HCT116 (cell line): Measurements from ENCODE around the gene IGSF6. TPM values are rescaled to one million over a fixed set of nuclear protein-coding genes. Genes with fewer than 3 reads are reported as not detected.

ENCODE experiments used
- ATAC-seq: fragments of 200-7000 bp; cut with Tn5 transposase; 2 replicates; pipeline ENCODE4 v1.9.1; 2020; ENCODE audit warnings: mild to moderate bottlenecking, moderate library complexity
- BruUV-seq: library from RNA; stranded (reverse); fragments of 400-500 nt; replicated peaks from 2 replicates; lab custom pipeline; 2021; lab: Mats Ljungman, UMichigan
- CTCF ChIA-PET: fragments of 300-600 bp; sonication (Branson Sonifier 250); formaldehyde crosslinking; loops from one replicate; lab custom pipeline; 2021; ENCODE audit warnings: antibody characterized with exemption; lab: Charles Lee
- POLR2A ChIA-PET: fragments of 300-600, 350-600 bp; sonication (Branson Sonifier 250); formaldehyde crosslinking; loops from one replicate; lab custom pipeline; 2021; ENCODE audit warnings: antibody characterized with exemption; lab: Charles Lee
- RAD21 ChIA-PET, 2 experiments: fragments of 300-600 bp; sonication (Branson Sonifier 250); formaldehyde crosslinking; loops; one replicate each; lab custom pipeline; 2023; ENCODE audit warnings: low total read pairs in 2 of 2; ENCODE audit not compliant: uncharacterized antibody in 2 of 2, unreplicated experiment in 2 of 2, low non-redundant PET in 1 of 2; lab: Charles Lee
- DNase-seq: peaks from one replicate; pipeline ENCODE4 v3.0.0-alpha.2; 2010; ENCODE audit warnings: low read depth, low spot score
- H2AFZ ChIP-seq: fragments of 200-600 bp; shearing (Covaris generic), sonication (generic); 2 replicates; pipeline ENCODE4 v1.6.1; 2017; ENCODE audit warnings: low read depth, mixed run types, mixed read lengths, antibody characterized with exemption, low read length; ENCODE audit not compliant: poor library complexity, severe bottlenecking
- H3K27ac ChIP-seq: 2 replicates; pipeline ENCODE4 v1.5.1; 2012; ENCODE audit warnings: low read depth, low read length
- H3K27me3 ChIP-seq: fragments of 200-600 bp; sonication (generic); 2 replicates; pipeline ENCODE4 v1.6.1; 2016; ENCODE audit warnings: mixed run types, low read length, mixed read lengths; ENCODE audit not compliant: insufficient read depth
- H3K36me3 ChIP-seq, 2 experiments: fragments of 200-500 bp in 1 of 2; fragments of 200-600 bp in 1 of 2; sonication (Bioruptor generic) in 1 of 2; sonication (generic) in 1 of 2; 2 replicates each; pipeline versions ENCODE4 v1.5.1 to v1.6.1; 2014 to 2016; ENCODE audit warnings: low read length in 2 of 2, inconsistent platforms in 1 of 2, mixed read lengths in 1 of 2, mixed run types in 1 of 2; ENCODE audit not compliant: insufficient read depth in 2 of 2, control insufficient read depth in 1 of 2
- H3K4me1 ChIP-seq, 2 experiments: fragments of 200-600 bp in 1 of 2; sonication (generic) in 1 of 2; 2 replicates each; pipeline versions ENCODE4 v1.5.1 to v1.6.1; 2012 to 2017; ENCODE audit warnings: low read length in 2 of 2, inconsistent platforms in 1 of 2, mild to moderate bottlenecking in 1 of 2, mixed read lengths in 1 of 2, mixed run types in 1 of 2, moderate library complexity in 1 of 2; ENCODE audit not compliant: insufficient read depth in 2 of 2, control insufficient read depth in 1 of 2
- H3K4me2 ChIP-seq: fragments of 200-600 bp; sonication (generic); 2 replicates; pipeline ENCODE4 v1.6.1; 2017; ENCODE audit warnings: mixed run types, low read length, mixed read lengths
- H3K4me3 ChIP-seq, 2 experiments: fragments of 200-600 bp in 1 of 2; sonication (generic) in 1 of 2; replicated peaks in 1 of 2; 2 replicates each; pipeline ENCODE4 v1.5.1; 2011 to 2016; ENCODE audit warnings: low read length in 2 of 2, control low read depth in 1 of 2, low read depth in 1 of 2, mild to moderate bottlenecking in 1 of 2, mixed read lengths in 1 of 2, mixed run types in 1 of 2
- H3K79me2 ChIP-seq: fragments of 200-600 bp; sonication (generic); 2 replicates; pipeline ENCODE4 v1.6.1; 2017; ENCODE audit warnings: mild to moderate bottlenecking, mixed run types, low read length, moderate library complexity, mixed read lengths; ENCODE audit not compliant: insufficient read depth
- H3K9ac ChIP-seq: fragments of 200-600 bp; sonication (generic); 2 replicates; pipeline ENCODE4 v1.6.1; 2016; ENCODE audit warnings: low read length, mixed read lengths
- H3K9me2 ChIP-seq: fragments of 200-600 bp; sonication (generic), shearing (Covaris generic); 2 replicates; pipeline ENCODE4 v1.6.1; 2017; ENCODE audit warnings: mixed run types, mild to moderate bottlenecking, moderate library complexity; ENCODE audit not compliant: insufficient read depth
- H3K9me3 ChIP-seq, 2 experiments: fragments of 200-500 bp in 1 of 2; fragments of 200-600 bp in 1 of 2; sonication (Bioruptor generic) in 1 of 2; sonication (generic) in 1 of 2; 2 replicates each; pipeline ENCODE4 v1.6.1; 2014 to 2017; ENCODE audit warnings: low read length in 2 of 2, mixed read lengths in 2 of 2, inconsistent platforms in 1 of 2, low read depth in 1 of 2, mild to moderate bottlenecking in 1 of 2, mixed run types in 1 of 2, moderate library complexity in 1 of 2; ENCODE audit not compliant: control insufficient read depth in 1 of 2, insufficient read depth in 1 of 2
- H4K20me1 ChIP-seq: fragments of 200-600 bp; sonication (generic), shearing (Covaris generic); 2 replicates; pipeline ENCODE4 v1.6.1; 2017; ENCODE audit warnings: mixed run types, mild to moderate bottlenecking, moderate library complexity; ENCODE audit not compliant: insufficient read depth
- ATF3 ChIP-seq: IDR thresholded peaks from 2 replicates; pipeline ENCODE4 v1.6.1; 2012
- CBX3 ChIP-seq: IDR thresholded peaks from 2 replicates; pipeline ENCODE4 v1.6.1; 2012; ENCODE audit warnings: low read depth
- EGR1 ChIP-seq: IDR thresholded peaks from 2 replicates; pipeline ENCODE4 v1.6.1; 2012; ENCODE audit warnings: low read depth
- RAD21 ChIP-seq: IDR thresholded peaks from 2 replicates; pipeline ENCODE4 v1.6.1; 2012; ENCODE audit warnings: low read depth, mild to moderate bottlenecking
- REST ChIP-seq: IDR thresholded peaks from 2 replicates; pipeline ENCODE4 v1.6.1; 2012; ENCODE audit warnings: low read depth
- YY1 ChIP-seq: IDR thresholded peaks from 2 replicates; pipeline ENCODE4 v1.6.1; 2011; ENCODE audit warnings: low read length, low read depth, moderate library complexity, mild to moderate bottlenecking; ENCODE audit not compliant: insufficient replicate concordance; ENCODE audit errors: extremely low read depth
- ZFX ChIP-seq: fragments of 450-650 bp; IDR thresholded peaks from 2 replicates; pipeline ENCODE4 v1.6.1; 2017
- ZNF274 ChIP-seq: fragments of 200-500 bp; sonication (Bioruptor generic); IDR thresholded peaks from 2 replicates; pipeline ENCODE4 v1.6.1; 2014; ENCODE audit warnings: mild to moderate bottlenecking, low read depth, low read length, inconsistent platforms
- intact Hi-C: fragments of 100-400 bp; cut with micrococcal nuclease; formaldehyde crosslinking; loops from 2 replicates; pipeline ENCODE4 v1.10.0; 2022
- total RNA-seq: library from RNA; stranded (reverse); gene quantifications from one replicate; pipeline ENCODE4 v1.2.1, GENCODE V29; 2021; ENCODE audit not compliant: unreplicated experiment
- TF ChIP-seq, protein P1 (sequence below), 3 experiments: fragments of 200-600 bp in 1 of 3; sonication (generic) in 1 of 3; IDR thresholded peaks in 2 of 3; conservative IDR thresholded peaks in 1 of 3; 2 replicates each; pipeline ENCODE4 v1.5.1; 2012 to 2017; ENCODE audit warnings: low read depth in 2 of 3, low read length in 2 of 3, antibody characterized with exemption in 1 of 3, borderline replicate concordance in 1 of 3, control low read depth in 1 of 3, mild to moderate bottlenecking in 1 of 3, mixed read lengths in 1 of 3, mixed run types in 1 of 3, moderate library complexity in 1 of 3; ENCODE audit not compliant: insufficient read depth in 1 of 3

Gene IGSF6
- total RNA-seq, 1 experiment from 2014 or later, result not detected

GRCh38 chr16:21656795-21657768 lies 4.7 kb upstream of the IGSF6 start:
- no peak for ATAC-seq
- Histone ChIP-seq H3K79me2 (no peaks in the 10 kb centered on the region), H3K9me3 (no peaks in the 10 kb centered on the region), H3K27me3 (no peaks in the 10 kb centered on the region), H3K4me2 (no peak overlapping the region), H3K27ac (no peak overlapping the region), H3K9me2 (no peaks in the 10 kb centered on the region), H3K4me1 (no peaks in the 10 kb centered on the region), H3K4me3 (no peak overlapping the region), H4K20me1 (no peaks in the 10 kb centered on the region), H2AFZ (no peak overlapping the region), H3K9ac (no peak overlapping the region), H3K36me3 (no peaks in the 10 kb centered on the region)
- POLR2A ChIA-PET, result no interaction called here
- TF ChIP-seq REST, result no peak
- TF ChIP-seq ZFX, result no peak
- TF ChIP-seq ATF3, result no peak
- no peak for TF ChIP-seq YY1
- TF ChIP-seq RAD21, result peak; percentile 59
- TF ChIP-seq, protein P1, sequence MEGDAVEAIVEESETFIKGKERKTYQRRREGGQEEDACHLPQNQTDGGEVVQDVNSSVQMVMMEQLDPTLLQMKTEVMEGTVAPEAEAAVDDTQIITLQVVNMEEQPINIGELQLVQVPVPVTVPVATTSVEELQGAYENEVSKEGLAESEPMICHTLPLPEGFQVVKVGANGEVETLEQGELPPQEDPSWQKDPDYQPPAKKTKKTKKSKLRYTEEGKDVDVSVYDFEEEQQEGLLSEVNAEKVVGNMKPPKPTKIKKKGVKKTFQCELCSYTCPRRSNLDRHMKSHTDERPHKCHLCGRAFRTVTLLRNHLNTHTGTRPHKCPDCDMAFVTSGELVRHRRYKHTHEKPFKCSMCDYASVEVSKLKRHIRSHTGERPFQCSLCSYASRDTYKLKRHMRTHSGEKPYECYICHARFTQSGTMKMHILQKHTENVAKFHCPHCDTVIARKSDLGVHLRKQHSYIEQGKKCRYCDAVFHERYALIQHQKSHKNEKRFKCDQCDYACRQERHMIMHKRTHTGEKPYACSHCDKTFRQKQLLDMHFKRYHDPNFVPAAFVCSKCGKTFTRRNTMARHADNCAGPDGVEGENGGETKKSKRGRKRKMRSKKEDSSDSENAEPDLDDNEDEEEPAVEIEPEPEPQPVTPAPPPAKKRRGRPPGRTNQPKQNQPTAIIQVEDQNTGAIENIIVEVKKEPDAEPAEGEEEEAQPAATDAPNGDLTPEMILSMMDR (IDR thresholded peaks at IDR 0.05 in 2 of 3, conservative IDR thresholded peaks at IDR 0.05 in 1 of 3; ENCODE audit: borderline replicate concordance in 1 of 3, insufficient read depth in 1 of 3, low read depth in 2 of 3, low read length in 2 of 3), result peak; percentile 39 to 71 (median 57); a peak in 5 of 6 replicates
- no peak for TF ChIP-seq ZNF274
- no peak for TF ChIP-seq EGR1
- no peak for TF ChIP-seq CBX3
- RAD21 ChIA-PET, result no interaction called here
- intact Hi-C loops, result loop anchor here (10.0 kb wide), 2 partner anchors 148 to 528 kb away; no protein-coding TSS in a partner anchor
- CTCF ChIA-PET, result interaction anchor here (0.7 to 1.4 kb wide), 6 partner anchors 9 to 531 kb away, joined by 3 to 7 read pairs (median 4); no protein-coding TSS in a partner anchor
- peak; percentile 6 for DNase-seq
- no TSS peak for BruUV-seq
